ENCODE results near the gene YAF2. TPM values are rescaled to one million over a fixed set of nuclear protein-coding genes. Genes with fewer than 3 reads are reported as not detected.
"Not testable (repeated sequence)": the region's sequence is repeated elsewhere in the genome, so short reads cannot be mapped to it uniquely, and the experiment has no call there.

Gene YAF2
- total RNA-seq, 1 donor from 2014 or later: 30.5 TPM

DNA sequence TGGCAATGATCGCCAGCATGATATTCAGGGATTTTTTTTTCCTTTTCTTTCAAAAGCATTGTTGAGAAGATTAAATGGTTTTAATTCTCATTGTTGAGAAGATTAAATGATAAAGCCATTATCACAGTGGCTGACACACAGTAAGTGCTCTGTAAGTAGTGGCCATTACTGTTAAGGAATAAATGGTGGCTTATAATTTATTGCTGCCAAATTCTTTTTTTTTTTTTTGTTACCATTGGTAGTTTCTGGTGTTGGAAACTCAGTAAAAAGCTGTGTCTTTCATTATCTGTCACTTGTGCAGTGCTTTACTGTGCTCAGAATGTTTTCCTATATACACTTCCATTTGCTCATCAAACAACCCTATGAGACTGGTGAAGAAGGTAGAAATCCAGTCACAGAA lies 15.3 kb downstream of the YAF2 start:
- Mint-ChIP-seq H3K9me3 (ENCODE audit: low read depth) (peaks cover 4% of the 10 kb centered on the region), H3K27me3 (no peaks in the 10 kb centered on the region), H3K27ac (no peak overlapping the region), H3K36me3 (ENCODE audit: insufficient read depth) (peaks cover 16% of the 10 kb centered on the region), H3K4me1 (ENCODE audit: low read depth) (no peaks in the 10 kb centered on the region), H3K4me3 (ENCODE audit: low read depth) (no peak overlapping the region)
- TF ChIP-seq, protein P1, sequence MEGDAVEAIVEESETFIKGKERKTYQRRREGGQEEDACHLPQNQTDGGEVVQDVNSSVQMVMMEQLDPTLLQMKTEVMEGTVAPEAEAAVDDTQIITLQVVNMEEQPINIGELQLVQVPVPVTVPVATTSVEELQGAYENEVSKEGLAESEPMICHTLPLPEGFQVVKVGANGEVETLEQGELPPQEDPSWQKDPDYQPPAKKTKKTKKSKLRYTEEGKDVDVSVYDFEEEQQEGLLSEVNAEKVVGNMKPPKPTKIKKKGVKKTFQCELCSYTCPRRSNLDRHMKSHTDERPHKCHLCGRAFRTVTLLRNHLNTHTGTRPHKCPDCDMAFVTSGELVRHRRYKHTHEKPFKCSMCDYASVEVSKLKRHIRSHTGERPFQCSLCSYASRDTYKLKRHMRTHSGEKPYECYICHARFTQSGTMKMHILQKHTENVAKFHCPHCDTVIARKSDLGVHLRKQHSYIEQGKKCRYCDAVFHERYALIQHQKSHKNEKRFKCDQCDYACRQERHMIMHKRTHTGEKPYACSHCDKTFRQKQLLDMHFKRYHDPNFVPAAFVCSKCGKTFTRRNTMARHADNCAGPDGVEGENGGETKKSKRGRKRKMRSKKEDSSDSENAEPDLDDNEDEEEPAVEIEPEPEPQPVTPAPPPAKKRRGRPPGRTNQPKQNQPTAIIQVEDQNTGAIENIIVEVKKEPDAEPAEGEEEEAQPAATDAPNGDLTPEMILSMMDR (IDR thresholded peaks at IDR 0.05; ENCODE audit: unreplicated experiment): no peak
- DNase-seq (ENCODE audit: low spot score, unreplicated experiment): no peak

DNA sequence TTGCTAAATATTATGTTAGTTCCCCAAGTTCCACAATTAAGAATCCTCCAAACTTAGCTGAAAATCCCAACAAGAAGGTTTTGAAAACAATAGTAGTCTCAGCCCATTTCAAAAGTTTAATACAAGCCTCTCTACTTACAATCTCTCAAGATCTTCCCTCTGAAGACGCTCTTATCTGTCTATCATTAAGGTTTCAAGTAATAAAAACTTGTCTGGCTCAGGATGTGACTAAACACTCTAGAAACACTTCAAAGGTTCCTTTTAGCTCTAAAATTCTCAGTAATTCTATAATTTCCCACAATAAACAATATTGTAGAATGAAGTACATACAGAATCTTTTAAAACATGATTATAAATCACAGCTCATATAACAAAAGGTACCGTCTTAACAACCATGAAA lies 16.3 kb downstream of the YAF2 start:
- Mint-ChIP-seq H3K4me1 (ENCODE audit: low read depth) (no peaks in the 10 kb centered on the region), H3K4me3 (ENCODE audit: low read depth) (no peak overlapping the region), H3K36me3 (ENCODE audit: insufficient read depth) (peaks cover 16% of the 10 kb centered on the region), H3K27ac (no peak overlapping the region), H3K27me3 (no peaks in the 10 kb centered on the region), H3K9me3 (ENCODE audit: low read depth) (peaks cover 4% of the 10 kb centered on the region)
- TF ChIP-seq, protein P1 (IDR thresholded peaks at IDR 0.05; ENCODE audit: unreplicated experiment): no peak
- no peak for DNase-seq (ENCODE audit: low spot score, unreplicated experiment)

DNA sequence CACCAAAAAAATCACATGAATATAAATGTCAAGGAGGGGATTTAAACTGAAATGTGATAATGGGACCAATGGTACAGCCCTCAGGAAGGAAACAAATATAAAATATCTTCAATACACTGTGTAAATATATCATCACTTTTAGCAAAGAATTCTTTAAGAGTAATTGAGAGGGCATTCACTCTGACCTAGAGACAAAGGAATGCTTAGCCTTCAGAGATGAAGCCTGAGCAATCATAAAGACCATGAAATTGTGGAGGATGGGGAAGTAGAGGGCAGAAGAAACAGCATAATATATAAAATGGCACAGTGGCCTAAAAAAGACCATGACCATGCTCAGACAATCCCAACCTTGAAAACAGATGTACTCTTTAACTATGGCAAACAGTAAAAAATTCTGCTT lies 20.4 kb downstream of the YAF2 start:
- Mint-ChIP-seq H3K36me3 (ENCODE audit: insufficient read depth) (no peaks in the 10 kb centered on the region), H3K9me3 (ENCODE audit: low read depth) (no peaks in the 10 kb centered on the region), H3K27me3 (no peaks in the 10 kb centered on the region), H3K27ac (no peak overlapping the region), H3K4me3 (ENCODE audit: low read depth) (no peak overlapping the region), H3K4me1 (ENCODE audit: low read depth) (peaks cover 7% of the 10 kb centered on the region)
- TF ChIP-seq, protein P1 (IDR thresholded peaks at IDR 0.05; ENCODE audit: unreplicated experiment): no peak
- no peak for DNase-seq (ENCODE audit: low spot score, unreplicated experiment)

DNA sequence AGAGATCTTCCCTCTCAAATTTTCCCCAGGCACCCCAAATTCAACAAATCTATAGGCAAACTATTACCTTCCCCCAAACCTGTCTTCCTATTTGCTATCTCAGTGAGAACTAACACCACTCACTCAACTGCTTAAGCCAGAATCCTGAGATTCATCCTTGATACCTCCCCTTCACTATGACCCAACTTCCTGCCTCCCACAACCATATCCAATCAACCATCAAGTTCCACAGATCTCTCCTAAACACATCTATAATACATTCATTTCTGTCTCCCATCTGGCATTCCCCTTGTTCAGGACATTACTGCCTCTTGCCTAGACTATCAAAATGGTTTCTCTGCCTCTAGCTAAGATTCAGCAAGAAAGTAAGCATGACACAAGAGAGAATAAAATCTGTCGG lies 21.3 kb downstream of the YAF2 start:
- TF ChIP-seq, protein P1 (IDR thresholded peaks at IDR 0.05; ENCODE audit: unreplicated experiment): no peak

DNA sequence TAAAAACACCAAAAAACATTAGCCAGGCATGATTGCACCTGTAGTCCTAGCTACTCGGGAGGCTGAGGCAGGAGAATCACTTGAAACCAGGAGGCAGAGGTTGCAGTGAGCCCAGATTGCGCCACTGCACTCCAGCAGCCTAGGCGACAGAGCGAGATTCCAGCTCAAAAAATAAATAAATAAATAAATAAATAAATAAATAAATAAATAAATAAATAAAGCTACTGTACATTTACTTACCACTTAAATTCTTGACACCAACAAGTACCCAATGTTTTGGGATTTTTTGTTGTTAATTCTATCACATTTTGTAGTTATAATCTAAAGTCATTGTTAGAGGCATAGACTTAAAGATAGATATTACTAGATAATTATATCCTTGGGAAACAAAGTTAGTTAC lies 22.3 kb downstream of the YAF2 start:
- not testable (repeated sequence) for H3K27me3 Mint-ChIP-seq; H3K9me3 Mint-ChIP-seq (ENCODE audit: low read depth); H3K4me3 Mint-ChIP-seq (ENCODE audit: low read depth); H3K36me3 Mint-ChIP-seq (ENCODE audit: insufficient read depth); H3K27ac Mint-ChIP-seq; DNase-seq (ENCODE audit: low spot score, unreplicated experiment); H3K4me1 Mint-ChIP-seq (ENCODE audit: low read depth)

More for the DNA sequence above, 21.3 kb downstream of the YAF2 start:
- Mint-ChIP-seq H3K27ac (no peak overlapping the region), H3K27me3 (no peaks in the 10 kb centered on the region), H3K9me3 (ENCODE audit: low read depth) (no peaks in the 10 kb centered on the region), H3K4me1 (ENCODE audit: low read depth) (peaks cover 7% of the 10 kb centered on the region), H3K36me3 (ENCODE audit: insufficient read depth) (no peaks in the 10 kb centered on the region), H3K4me3 (ENCODE audit: low read depth) (no peak overlapping the region)
- no peak for DNase-seq (ENCODE audit: low spot score, unreplicated experiment)

DNA sequence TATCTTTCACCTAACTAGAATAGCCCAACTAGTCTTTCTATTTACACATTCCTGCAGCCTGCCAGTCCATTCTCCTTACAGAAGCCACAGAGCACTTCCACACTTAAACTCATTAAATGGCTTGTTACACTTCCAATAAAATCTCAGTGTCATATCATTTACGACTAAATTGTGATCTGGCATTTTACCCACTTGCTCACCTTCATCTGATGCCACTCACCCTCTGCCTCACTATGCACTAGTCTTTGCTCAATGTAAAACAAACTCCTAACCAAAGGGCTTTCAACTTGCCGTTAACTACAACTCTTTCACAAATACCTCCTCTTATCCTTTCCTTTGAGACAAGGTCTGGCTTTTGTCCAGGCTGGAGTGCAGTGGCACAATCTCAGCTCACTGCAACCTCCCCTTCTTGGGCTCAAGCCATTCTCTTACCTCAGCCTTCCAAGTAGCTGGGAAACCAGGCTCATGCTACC lies 24.1 kb downstream of the YAF2 start:
- no peaks in the 10 kb centered on the region for H3K9me3 Mint-ChIP-seq (ENCODE audit: low read depth)
- H3K36me3 Mint-ChIP-seq (ENCODE audit: insufficient read depth): peaks cover 3% of the 10 kb centered on the region

More for the DNA sequence above, 24.1 kb downstream of the YAF2 start:
- H3K4me1 Mint-ChIP-seq (ENCODE audit: low read depth): peaks cover 7% of the 10 kb centered on the region
- no peak for DNase-seq (ENCODE audit: low spot score, unreplicated experiment)
- H3K4me3 Mint-ChIP-seq (ENCODE audit: low read depth): no peak overlapping the region
- TF ChIP-seq, protein P1 (IDR thresholded peaks at IDR 0.05; ENCODE audit: unreplicated experiment): no peak
- H3K27me3 Mint-ChIP-seq: no peaks in the 10 kb centered on the region
- H3K27ac Mint-ChIP-seq: peak overlapping the region; percentile 10

Data from progenitor cell of endocrine pancreas (in vitro differentiated cells).